Central memory CD8-positive, alpha-beta T cell (primary cell): ENCODE measurements around the gene PDE3B.

ENCODE experiments used
- ATAC-seq: fragments of 150-1000 bp; cut with Tn5 transposase; replicated peaks from 2 replicates; pipeline ENCODE4 v1.10.0; 2022; ENCODE audit warnings: mild to moderate bottlenecking, moderate FRiP score, moderate number of reproducible peaks; ENCODE audit not compliant: poor library complexity, severe bottlenecking; ENCODE audit errors: extremely low read depth
- DNase-seq, 2 donors: peaks; one replicate each; pipeline ENCODE4 v3.0.0; 2021; ENCODE audit warnings: low spot score in 2 of 2
- H3K27ac Mint-ChIP-seq: one replicate; pipeline ENCODE4 v1.8.0; 2022; ENCODE audit warnings: low read depth, mild to moderate bottlenecking, moderate library complexity, mixed read lengths
- H3K27me3 Mint-ChIP-seq: one replicate; pipeline ENCODE4 v1.8.0; 2022; ENCODE audit warnings: mixed read lengths
- H3K36me3 Mint-ChIP-seq: one replicate; pipeline ENCODE4 v1.8.0; 2022; ENCODE audit warnings: mild to moderate bottlenecking, moderate library complexity, mixed read lengths; ENCODE audit not compliant: insufficient read depth
- H3K4me1 Mint-ChIP-seq: one replicate; pipeline ENCODE4 v1.8.0; 2022; ENCODE audit warnings: mixed read lengths
- H3K4me3 Mint-ChIP-seq: one replicate; pipeline ENCODE4 v1.8.0; 2022; ENCODE audit warnings: mild to moderate bottlenecking, moderate library complexity, mixed read lengths
- H3K9me3 Mint-ChIP-seq: one replicate; pipeline ENCODE4 v1.8.0; 2022; ENCODE audit warnings: mixed read lengths

PDE3B gene

DNA sequence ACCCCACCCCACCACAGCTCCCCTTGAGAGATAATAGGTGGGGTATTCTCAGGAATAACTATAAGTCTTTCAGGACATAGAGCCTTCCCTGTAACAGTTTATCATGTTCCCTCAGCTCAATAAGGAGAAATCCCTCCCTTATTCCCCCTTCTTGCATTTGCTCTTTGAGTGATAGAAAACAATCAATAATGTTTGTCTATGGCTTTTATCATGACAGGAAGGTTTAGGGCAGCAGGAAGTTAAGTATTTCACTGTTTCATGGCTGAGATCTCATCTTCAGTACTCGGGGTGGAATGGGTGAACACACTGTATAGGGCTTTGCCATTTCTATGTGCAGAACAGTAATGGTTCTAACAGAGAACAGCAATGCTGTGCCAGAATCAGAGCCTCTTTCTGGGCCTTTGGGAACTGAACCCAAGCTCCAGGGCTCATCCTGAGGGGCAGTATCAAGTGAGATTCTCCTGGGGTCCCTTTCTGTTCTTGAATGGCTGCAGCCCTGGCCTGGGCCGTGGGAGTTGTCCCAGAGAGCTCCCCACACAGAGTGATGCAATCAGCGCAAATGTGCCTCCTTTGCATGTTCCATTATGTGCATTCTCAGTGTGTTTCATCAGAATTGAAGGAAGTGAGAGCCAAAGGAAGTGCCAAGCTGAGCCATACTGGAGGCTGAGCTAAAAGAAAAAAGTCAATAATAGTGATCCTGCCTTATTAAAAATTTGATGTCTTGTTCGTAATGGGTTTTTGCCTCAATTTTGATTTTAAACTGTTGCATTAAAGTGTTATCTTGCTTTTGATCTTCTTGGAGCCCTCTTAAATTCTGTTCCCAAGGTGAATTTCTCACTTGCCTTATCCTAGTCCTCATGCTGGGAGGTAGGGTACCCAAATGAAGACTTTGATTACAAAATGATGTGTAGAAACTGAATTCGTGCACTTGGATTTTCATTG lies 251.3 kb downstream of the PDE3B start:
- peaks cover 20% of the 10 kb centered on the region for H3K4me1 Mint-ChIP-seq
- peaks cover 11% of the 10 kb centered on the region for H3K36me3 Mint-ChIP-seq
- no peak overlapping the region for H3K27ac Mint-ChIP-seq
- H3K9me3 Mint-ChIP-seq: no peaks in the 10 kb centered on the region
- H3K27me3 Mint-ChIP-seq: no peaks in the 10 kb centered on the region
- H3K4me3 Mint-ChIP-seq: no peak overlapping the region
- ATAC-seq (no peak), DNase-seq (no peak)

DNA sequence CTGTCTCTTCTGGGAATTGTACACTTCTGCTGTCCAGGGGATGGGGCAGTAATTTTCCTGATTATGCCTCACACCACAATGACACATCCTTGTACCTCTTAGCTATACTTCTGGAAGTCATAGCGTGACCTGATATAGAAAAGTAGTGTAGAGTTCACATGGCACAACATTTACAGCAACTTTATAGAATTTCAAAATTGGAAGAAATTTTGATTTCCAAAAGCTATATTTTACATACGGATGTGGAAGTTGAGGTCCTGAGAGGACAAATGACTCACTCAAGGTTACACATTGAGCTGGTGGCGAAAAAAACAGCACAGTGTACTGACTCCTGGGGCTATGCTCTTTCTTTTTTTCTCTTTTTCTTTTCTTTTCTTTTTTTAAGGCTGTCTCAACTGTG lies 254.8 kb downstream of the PDE3B start:
- DNase-seq: no peak
- Mint-ChIP-seq H3K4me1 (no peaks in the 10 kb centered on the region), H3K36me3 (no peaks in the 10 kb centered on the region), H3K4me3 (no peak overlapping the region), H3K9me3 (no peaks in the 10 kb centered on the region), H3K27ac (peak overlapping the region; percentile 36), H3K27me3 (no peaks in the 10 kb centered on the region)
- ATAC-seq: no peak

DNA sequence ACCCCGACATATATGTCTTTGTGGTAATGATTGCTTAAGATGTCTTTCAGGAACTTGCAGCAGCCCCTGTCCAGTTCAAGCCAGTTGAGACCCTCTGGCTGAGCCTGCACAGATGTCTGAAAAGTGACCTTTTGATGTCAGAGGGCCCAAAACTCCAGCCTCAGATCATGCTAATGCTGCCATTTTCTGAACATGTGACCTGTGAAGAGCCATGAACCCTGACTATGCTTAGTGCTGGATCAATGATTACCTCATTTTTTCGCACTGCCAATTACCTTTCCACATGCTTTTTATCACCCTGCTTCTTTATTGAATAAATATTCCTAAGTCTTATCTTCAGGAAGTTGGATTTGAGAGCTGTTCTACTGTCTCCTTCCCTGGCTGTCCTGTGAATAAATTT lies 255.3 kb downstream of the PDE3B start:
- H3K4me1 Mint-ChIP-seq: no peaks in the 10 kb centered on the region
- H3K27ac Mint-ChIP-seq: peak overlapping the region; percentile 36
- H3K9me3 Mint-ChIP-seq: no peaks in the 10 kb centered on the region
- DNase-seq (no peak), ATAC-seq (no peak)
- no peak overlapping the region for H3K4me3 Mint-ChIP-seq
- H3K36me3 Mint-ChIP-seq: no peaks in the 10 kb centered on the region
- no peaks in the 10 kb centered on the region for H3K27me3 Mint-ChIP-seq

DNA sequence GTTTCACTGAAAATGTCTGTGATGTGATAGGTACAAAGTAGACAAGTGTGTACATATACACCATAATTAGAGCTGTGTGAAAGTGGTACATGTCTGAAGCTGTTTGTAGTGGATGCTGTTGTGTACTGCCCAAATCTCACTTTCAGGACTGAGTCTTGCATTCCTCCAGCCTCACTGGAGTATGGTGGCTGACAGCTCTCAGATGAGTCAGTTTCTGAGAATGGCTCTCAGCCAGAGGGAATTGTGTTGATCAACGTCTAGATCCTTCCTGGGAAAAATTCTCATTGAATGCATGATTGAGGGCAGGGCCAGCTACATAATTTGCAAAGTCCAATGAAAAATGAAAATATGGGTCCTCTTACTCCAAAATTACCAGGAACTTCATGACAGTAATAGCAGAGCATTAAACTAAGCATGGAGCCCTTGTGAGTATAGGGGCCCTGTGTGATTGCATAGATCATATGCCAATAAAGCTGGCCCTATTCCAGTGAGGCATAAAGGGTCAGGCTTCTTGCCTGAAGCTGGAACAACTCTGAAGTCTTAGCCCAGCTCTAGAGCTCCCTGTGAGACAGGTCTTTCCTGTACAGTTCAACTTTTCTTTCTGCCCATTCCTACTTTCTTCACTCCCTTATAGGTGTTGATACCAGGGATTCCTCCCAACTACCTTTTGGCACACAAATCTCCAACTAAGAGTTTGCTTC lies 259.2 kb downstream of the PDE3B start:
- peaks cover 9% of the 10 kb centered on the region for H3K36me3 Mint-ChIP-seq
- peaks cover 31% of the 10 kb centered on the region for H3K4me1 Mint-ChIP-seq
- H3K27me3 Mint-ChIP-seq: no peaks in the 10 kb centered on the region
- no peak overlapping the region for H3K4me3 Mint-ChIP-seq
- no peaks in the 10 kb centered on the region for H3K9me3 Mint-ChIP-seq
- ATAC-seq (no peak), DNase-seq (no peak)
- H3K27ac Mint-ChIP-seq: no peak overlapping the region

- Mint-ChIP-seq H3K9me3 (no peaks in the 10 kb centered on the region), H3K4me1 (peaks cover 41% of the 10 kb centered on the region), H3K27ac (peak overlapping the region; percentile 88), H3K4me3 (peak overlapping the region; percentile 93), H3K36me3 (peaks cover 9% of the 10 kb centered on the region), H3K27me3 (no peaks in the 10 kb centered on the region)
- ATAC-seq: peak; percentile 33
- DNase-seq: peak; percentile 58 to 80
These were observed 261.1 kb downstream of the PDE3B start for GRCh38 chr11:14904745-14905103.

DNA sequence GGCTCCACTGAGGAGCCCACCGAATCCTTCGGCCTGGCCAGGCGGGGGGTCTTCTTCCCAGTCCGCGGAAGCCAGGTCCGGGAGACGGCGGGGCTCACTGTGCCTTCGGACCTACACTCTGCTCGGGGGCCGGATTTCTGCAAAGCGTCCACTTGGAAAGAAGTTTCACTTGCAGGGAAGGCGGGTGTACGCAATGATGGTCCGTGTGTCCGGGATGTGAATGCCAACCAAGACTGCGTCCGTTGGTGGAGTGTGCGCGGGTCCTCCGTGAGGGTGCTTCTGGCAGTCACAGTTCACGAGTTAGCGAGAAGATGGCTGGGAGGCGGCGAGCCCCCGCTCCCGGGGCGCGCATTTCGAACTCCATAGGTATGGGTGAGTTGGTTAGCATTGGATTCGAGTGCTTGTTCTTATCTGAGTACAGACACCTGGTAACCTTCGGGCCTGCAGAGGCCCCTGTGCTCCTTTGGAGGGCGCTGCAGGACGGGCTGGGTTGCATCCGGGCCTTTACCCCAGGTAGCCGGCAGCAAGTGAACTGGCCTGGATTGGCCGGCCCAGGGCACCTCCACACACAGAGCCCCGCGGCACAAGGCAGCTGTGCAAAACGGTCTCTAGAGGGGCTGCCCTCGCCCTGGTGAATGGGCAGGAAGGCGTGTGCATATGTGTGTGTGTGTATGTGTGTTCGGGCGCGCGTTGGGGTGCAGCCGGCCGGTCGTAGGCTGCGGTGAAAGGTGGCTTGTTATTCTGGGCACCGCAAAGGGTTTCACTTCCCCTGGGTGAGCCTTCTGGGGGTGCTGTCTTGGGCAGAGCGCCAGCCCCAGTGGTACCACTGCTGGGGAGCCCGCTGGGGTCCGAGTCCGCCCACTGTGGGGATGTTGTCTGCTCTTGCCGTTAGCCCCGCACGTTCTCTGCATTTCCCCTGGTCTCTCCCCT lies 261.8 kb downstream of the PDE3B start:
- Mint-ChIP-seq H3K27ac (peak overlapping the region; percentile 88), H3K4me3 (peak overlapping the region; percentile 93), H3K36me3 (peaks cover 9% of the 10 kb centered on the region), H3K27me3 (no peaks in the 10 kb centered on the region), H3K4me1 (peaks cover 41% of the 10 kb centered on the region), H3K9me3 (no peaks in the 10 kb centered on the region)
- peak; percentile 76 for ATAC-seq
- DNase-seq: peak; percentile 75 to 78

- Mint-ChIP-seq H3K27me3 (no peaks in the 10 kb centered on the region), H3K9me3 (no peaks in the 10 kb centered on the region), H3K27ac (peak overlapping the region; percentile 88), H3K36me3 (peaks cover 9% of the 10 kb centered on the region), H3K4me3 (peak overlapping the region; percentile 93), H3K4me1 (peaks cover 41% of the 10 kb centered on the region)
- DNase-seq (no peak), ATAC-seq (no peak)
These were observed 263.0 kb downstream of the PDE3B start for GRCh38 chr11:14906578-14906977.

DNA sequence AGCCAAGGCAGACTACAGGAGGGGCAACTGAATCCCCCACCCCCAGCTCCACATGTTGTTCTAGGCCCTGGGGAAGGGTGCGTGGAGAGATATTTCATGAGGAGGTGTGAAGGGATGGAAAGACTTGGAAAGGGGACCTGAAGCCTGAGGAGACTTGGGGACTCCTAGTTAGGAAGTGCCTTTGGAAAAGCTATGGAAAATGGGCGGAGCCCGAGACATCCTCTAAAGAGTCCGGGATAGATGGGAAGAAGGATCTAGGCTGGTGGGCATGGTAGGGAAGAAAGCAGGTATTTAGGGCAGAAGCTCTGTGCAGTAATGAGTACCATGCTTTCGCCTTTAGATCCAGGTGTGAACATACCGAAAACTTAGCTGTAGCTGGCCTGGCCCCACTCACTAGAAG lies 263.4 kb downstream of the PDE3B start:
- H3K27ac Mint-ChIP-seq: no peak overlapping the region
- peaks cover 41% of the 10 kb centered on the region for H3K4me1 Mint-ChIP-seq
- H3K36me3 Mint-ChIP-seq: peaks cover 9% of the 10 kb centered on the region
- H3K27me3 Mint-ChIP-seq: no peaks in the 10 kb centered on the region
- H3K4me3 Mint-ChIP-seq: peak overlapping the region; percentile 93
- DNase-seq (no peak), ATAC-seq (no peak)
- no peaks in the 10 kb centered on the region for H3K9me3 Mint-ChIP-seq

DNA sequence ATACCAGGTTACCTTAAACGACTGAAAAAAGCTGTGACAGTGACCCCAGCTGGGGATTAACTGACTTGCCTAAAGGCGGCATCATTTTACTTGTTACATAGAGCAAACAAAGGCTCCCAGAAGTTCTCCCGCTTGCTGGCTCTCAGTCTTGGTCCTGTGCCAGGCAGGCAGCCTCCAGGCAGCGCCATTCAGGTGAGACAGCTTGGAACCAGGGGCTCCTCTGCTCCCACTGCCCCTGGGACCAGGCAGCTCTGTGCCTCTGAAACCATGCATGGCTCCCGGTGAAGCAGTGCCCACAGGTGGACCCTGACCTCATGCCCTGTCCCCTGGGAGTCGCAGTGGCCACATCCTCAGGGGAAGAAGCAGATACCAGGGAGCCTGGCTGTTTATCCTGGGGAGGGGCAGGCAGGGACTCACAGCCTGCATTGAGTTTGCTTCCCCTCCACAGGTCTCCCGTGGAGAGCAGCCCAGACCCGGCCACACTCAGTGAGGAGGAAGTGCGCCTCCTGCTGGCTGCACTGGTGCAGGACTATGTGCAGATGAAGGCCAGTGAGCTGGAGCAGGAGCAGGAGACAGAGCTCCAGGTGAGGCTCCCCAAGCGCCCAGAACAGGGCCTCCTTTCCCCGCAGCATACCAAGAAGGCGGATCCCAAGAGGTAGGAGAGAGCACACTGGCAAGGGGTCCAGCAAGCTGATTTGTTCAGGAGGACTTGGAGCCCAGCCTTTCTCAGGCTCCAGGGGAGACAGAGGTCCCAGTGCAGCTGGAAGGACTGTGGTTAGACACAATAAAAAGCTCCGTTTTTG lies 264.0 kb downstream of the PDE3B start:
- DNase-seq: peak; percentile 72 to 80
- peak; percentile 63 for ATAC-seq
- Mint-ChIP-seq H3K4me3 (peak overlapping the region; percentile 93), H3K36me3 (peaks cover 9% of the 10 kb centered on the region), H3K27ac (peak overlapping the region; percentile 32), H3K27me3 (no peaks in the 10 kb centered on the region), H3K9me3 (no peaks in the 10 kb centered on the region), H3K4me1 (peaks cover 41% of the 10 kb centered on the region)

- Mint-ChIP-seq H3K27ac (peak overlapping the region; percentile 32), H3K9me3 (no peaks in the 10 kb centered on the region), H3K36me3 (peaks cover 9% of the 10 kb centered on the region), H3K27me3 (no peaks in the 10 kb centered on the region), H3K4me1 (peaks cover 41% of the 10 kb centered on the region), H3K4me3 (peak overlapping the region; percentile 30)
- DNase-seq (no peak), ATAC-seq (no peak)
These were observed 264.7 kb downstream of the PDE3B start for GRCh38 chr11:14908214-14908880.

GRCh38 chr11:14914536-14914935 lies 270.9 kb downstream of the PDE3B start:
- H3K27ac Mint-ChIP-seq: no peak overlapping the region
- no peak for DNase-seq
- H3K27me3 Mint-ChIP-seq: peaks cover 7% of the 10 kb centered on the region
- H3K36me3 Mint-ChIP-seq: no peaks in the 10 kb centered on the region
- H3K4me3 Mint-ChIP-seq: no peak overlapping the region
- no peak for ATAC-seq
- H3K9me3 Mint-ChIP-seq: no peaks in the 10 kb centered on the region
- no peaks in the 10 kb centered on the region for H3K4me1 Mint-ChIP-seq
